HCT116 (cell line): ENCODE results near the gene WBP1L.

Experiments used
- ATF3 ChIP-seq: IDR thresholded peaks from 2 replicates; pipeline ENCODE4 v1.6.1; 2012
- CTCF ChIP-seq, 3 experiments: fragments of 200-600 bp in 1 of 3; sonication (generic) in 1 of 3; IDR thresholded peaks in 2 of 3; conservative IDR thresholded peaks in 1 of 3; 2 replicates each; pipeline ENCODE4 v1.5.1; 2012 to 2017; ENCODE audit warnings: low read depth in 2 of 3, low read length in 2 of 3, antibody characterized with exemption in 1 of 3, borderline replicate concordance in 1 of 3, control low read depth in 1 of 3, mild to moderate bottlenecking in 1 of 3, mixed read lengths in 1 of 3, mixed run types in 1 of 3, moderate library complexity in 1 of 3; ENCODE audit not compliant: insufficient read depth in 1 of 3
- ELF1 ChIP-seq: IDR thresholded peaks from 2 replicates; pipeline ENCODE4 v1.6.1; 2012; ENCODE audit warnings: low read depth, borderline replicate concordance
- EZH2 ChIP-seq: fragments of 200-600 bp; sonication (generic); IDR thresholded peaks from 2 replicates; pipeline ENCODE4 v1.6.1; 2017; ENCODE audit warnings: antibody characterized with exemption, mixed run types
- POLR2A ChIP-seq: IDR thresholded peaks from 2 replicates; pipeline ENCODE4 v1.7.0; 2011; ENCODE audit warnings: borderline replicate concordance; ENCODE audit not compliant: insufficient read depth, insufficient read length; ENCODE audit errors: extremely low read depth
- POLR2AphosphoS5 ChIP-seq: IDR thresholded peaks from 2 replicates; pipeline ENCODE4 v1.6.1; 2011; ENCODE audit warnings: mild to moderate bottlenecking, low read depth, low read length, moderate library complexity
- RAD21 ChIP-seq: IDR thresholded peaks from 2 replicates; pipeline ENCODE4 v1.6.1; 2012; ENCODE audit warnings: low read depth, mild to moderate bottlenecking
- REST ChIP-seq: IDR thresholded peaks from 2 replicates; pipeline ENCODE4 v1.6.1; 2012; ENCODE audit warnings: low read depth
- SIN3A ChIP-seq: IDR thresholded peaks from 2 replicates; pipeline ENCODE4 v1.6.1; 2012; ENCODE audit warnings: low read depth
- SRF ChIP-seq: IDR thresholded peaks from 2 replicates; pipeline ENCODE4 v1.6.1; 2012; ENCODE audit warnings: low read depth
- TCF7L2 ChIP-seq: IDR thresholded peaks from 2 replicates; pipeline ENCODE4 v1.7.0; 2011; ENCODE audit warnings: borderline replicate concordance, inconsistent platforms; ENCODE audit not compliant: insufficient read depth, insufficient read length; ENCODE audit errors: extremely low read depth

GRCh38 chr10:102721954-102722353 lies 21.8 kb upstream of the WBP1L start:
- TF ChIP-seq TCF7L2 = no peak
- no peak for TF ChIP-seq POLR2AphosphoS5
- TF ChIP-seq CTCF (IDR thresholded peaks at IDR 0.05 in 2 of 3, conservative IDR thresholded peaks at IDR 0.05 in 1 of 3; ENCODE audit: borderline replicate concordance in 1 of 3, insufficient read depth in 1 of 3, low read depth in 2 of 3, low read length in 2 of 3) = no peak
- no peak for TF ChIP-seq ATF3
- TF ChIP-seq RAD21 = no peak
- TF ChIP-seq ELF1 = no peak
- TF ChIP-seq REST = no peak
- TF ChIP-seq SIN3A = no peak
- TF ChIP-seq EZH2 = no peak
- no peak for TF ChIP-seq SRF
- TF ChIP-seq POLR2A = no peak
